Activated CD4-positive, CD25-positive, alpha-beta regulatory T cell treated with anti-CD3 and anti-CD28 coated beads, Interleukin-2, amount 50 U/mL, for 72 hours (primary cell): Measurements from ENCODE around the gene PRXL2C.
"Not testable (repeated sequence)": the region's sequence is repeated elsewhere in the genome, so short reads cannot be mapped to it uniquely, and the experiment has no call there.

Source experiments
- DNase-seq: peaks from one replicate; pipeline ENCODE4 v3.0.0; 2021

The PRXL2C gene

GRCh38 chr9:96655198-96655851, at the start of gene PRXL2C:
TSS of gene PRXL2C (minus strand) at chr9:96655317. CDS start at chr9:96655281, 36 bp downstream.
- peak; percentile 82 for DNase-seq

- not testable (repeated sequence) for DNase-seq
Measured at GRCh38 chr9:96700721-96701375, 45.7 kb upstream of the PRXL2C start.

GRCh38 chr9:96691326-96691725, 36.2 kb upstream of the PRXL2C start:
- DNase-seq: no peak

- no peak for DNase-seq
Measured at GRCh38 chr9:96688745-96689464, 33.8 kb upstream of the PRXL2C start.

- DNase-seq: no peak
Measured at GRCh38 chr9:96688187-96688586, 33.1 kb upstream of the PRXL2C start.

- peak; percentile 76 for DNase-seq
Measured at GRCh38 chr9:96686638-96687335, 31.7 kb upstream of the PRXL2C start.

GRCh38 chr9:96680812-96681499, 25.8 kb upstream of the PRXL2C start:
- no peak for DNase-seq

GRCh38 chr9:96674906-96675538, 19.9 kb upstream of the PRXL2C start:
- DNase-seq: no peak

- DNase-seq: not testable (repeated sequence)
Measured at GRCh38 chr9:96673786-96674185, 18.7 kb upstream of the PRXL2C start.

GRCh38 chr9:96668868-96669534, 13.9 kb upstream of the PRXL2C start:
- DNase-seq: no peak

GRCh38 chr9:96667363-96667728, 12.2 kb upstream of the PRXL2C start:
- DNase-seq: no peak

GRCh38 chr9:96666653-96667362, 11.7 kb upstream of the PRXL2C start:
- DNase-seq: not testable (repeated sequence)

GRCh38 chr9:96665789-96666188, 10.7 kb upstream of the PRXL2C start:
- no peak for DNase-seq

GRCh38 chr9:96663506-96664120, 8.5 kb upstream of the PRXL2C start:
- DNase-seq: no peak

GRCh38 chr9:96661711-96662110, 6.6 kb upstream of the PRXL2C start:
- no peak for DNase-seq

GRCh38 chr9:96660692-96661248, 5.7 kb upstream of the PRXL2C start:
- DNase-seq: no peak

- peak; percentile 57 for DNase-seq
Measured at GRCh38 chr9:96654450-96655197, 493 bp downstream of the PRXL2C start.

GRCh38 chr9:96651626-96652025, 3.5 kb downstream of the PRXL2C start:
- no peak for DNase-seq

- no peak for DNase-seq
Measured at GRCh38 chr9:96649620-96650324, 5.3 kb downstream of the PRXL2C start.
